Neuronal stem cell (in vitro differentiated cells): Measurements from ENCODE around the gene SMS.

ENCODE experiments used
- DNase-seq: peaks from one replicate; pipeline ENCODE4 v3.0.0-alpha.2; 2013; ENCODE audit warnings: low spot score
- H2AFZ ChIP-seq: one replicate; pipeline ENCODE4 v1.6.1; 2013; ENCODE audit warnings: mild to moderate bottlenecking, low read length, inconsistent platforms
- H2AK5ac ChIP-seq: 2 replicates; pipeline ENCODE4 v1.6.1; 2013; ENCODE audit warnings: low read depth, mild to moderate bottlenecking, inconsistent platforms, low read length, moderate library complexity, mixed read lengths
- H2BK120ac ChIP-seq: 2 replicates; pipeline ENCODE4 v1.6.1; 2013; ENCODE audit warnings: low read depth, mild to moderate bottlenecking, inconsistent platforms, low read length, moderate library complexity, mixed read lengths
- H2BK12ac ChIP-seq: one replicate; pipeline ENCODE4 v1.6.1; 2013; ENCODE audit warnings: low read length, inconsistent platforms
- H2BK15ac ChIP-seq: 2 replicates; pipeline ENCODE4 v1.6.1; 2013; ENCODE audit warnings: mild to moderate bottlenecking, low read length, inconsistent platforms, mixed read lengths
- H2BK5ac ChIP-seq: one replicate; pipeline ENCODE4 v1.6.1; 2013; ENCODE audit warnings: inconsistent platforms, mild to moderate bottlenecking, low read length, moderate library complexity
- H3K14ac ChIP-seq: one replicate; pipeline ENCODE4 v1.6.1; 2013; ENCODE audit warnings: low read length, inconsistent platforms
- H3K18ac ChIP-seq: 2 replicates; pipeline ENCODE4 v1.6.1; 2013; ENCODE audit warnings: low read length, inconsistent platforms
- H3K23ac ChIP-seq: 2 replicates; pipeline ENCODE4 v1.6.1; 2013; ENCODE audit warnings: low read depth, mild to moderate bottlenecking, mixed read lengths, low read length, inconsistent platforms; ENCODE audit not compliant: poor library complexity
- H3K27ac ChIP-seq: replicated peaks from 3 replicates; pipeline ENCODE4 v1.5.1; 2013; ENCODE audit warnings: low read length, inconsistent platforms
- H3K27me3 ChIP-seq, 3 experiments: 2 replicates each; pipeline ENCODE4 v1.6.1; 2013; ENCODE audit warnings: low read length in 3 of 3, mild to moderate bottlenecking in 2 of 3, inconsistent platforms in 1 of 3, low read depth in 1 of 3, mixed read lengths in 1 of 3, moderate library complexity in 1 of 3; ENCODE audit not compliant: control insufficient read depth in 3 of 3, insufficient read depth in 3 of 3
- H3K36me3 ChIP-seq, 2 donors: replicated peaks in 1 of 2; 2 replicates each; pipeline ENCODE4 v1.6.1; 2013; ENCODE audit warnings: low read length in 2 of 2; ENCODE audit not compliant: control insufficient read depth in 2 of 2, insufficient read depth in 2 of 2
- H3K4ac ChIP-seq: 2 replicates; pipeline ENCODE4 v1.6.1; 2013; ENCODE audit warnings: inconsistent platforms, mild to moderate bottlenecking, low read length, moderate library complexity
- H3K4me1 ChIP-seq, 2 donors: 1 replicate in 1 of 2; 2 replicates in 1 of 2; pipeline ENCODE4 v1.6.1; 2013; ENCODE audit warnings: low read length in 2 of 2, low read depth in 1 of 2; ENCODE audit not compliant: control insufficient read depth in 2 of 2, insufficient read depth in 1 of 2
- H3K4me2 ChIP-seq: one replicate; pipeline ENCODE4 v1.6.1; 2013; ENCODE audit warnings: mild to moderate bottlenecking, low read length, inconsistent platforms; ENCODE audit not compliant: insufficient read depth, poor library complexity, severe bottlenecking
- H3K4me3 ChIP-seq, 2 donors: 2 replicates each; pipeline ENCODE4 v1.5.1; 2013; ENCODE audit warnings: low read length in 2 of 2, mild to moderate bottlenecking in 2 of 2, inconsistent platforms in 1 of 2, moderate library complexity in 1 of 2
- H3K79me1 ChIP-seq: one replicate; pipeline ENCODE4 v1.6.1; 2013; ENCODE audit warnings: low read depth, mild to moderate bottlenecking, inconsistent platforms, low read length, moderate library complexity
- H3K9ac ChIP-seq: one replicate; pipeline ENCODE4 v1.6.1; 2013; ENCODE audit warnings: mild to moderate bottlenecking, low read depth, low read length, inconsistent platforms; ENCODE audit not compliant: poor library complexity
- H3K9me3 ChIP-seq, 2 donors: replicated peaks in 1 of 2; 2 replicates each; pipeline versions ENCODE3 to v1.6.1; 2013; ENCODE audit warnings: low read length in 2 of 2, mild to moderate bottlenecking in 2 of 2, inconsistent platforms in 1 of 2, low read depth in 1 of 2, mixed read lengths in 1 of 2, moderate library complexity in 1 of 2; ENCODE audit not compliant: control insufficient read depth in 2 of 2, insufficient read depth in 1 of 2
- H4K8ac ChIP-seq: one replicate; pipeline ENCODE4 v1.6.1; 2013; ENCODE audit warnings: low read depth, mild to moderate bottlenecking, inconsistent platforms, low read length, moderate library complexity
- H4K91ac ChIP-seq: one replicate; pipeline ENCODE4 v1.6.1; 2013; ENCODE audit warnings: low read length, low read depth, mild to moderate bottlenecking, inconsistent platforms; ENCODE audit not compliant: poor library complexity
- WGBS, 2 donors: extraction: QIAGEN DNeasy Blood & Tissue Kit; methylation state at CpG; one replicate each; pipeline ENCODE4 v1.1.7; 2013; ENCODE audit warnings: missing lambda C conversion rate in 2 of 2, mixed read lengths in 1 of 2; ENCODE audit not compliant: insufficient read length in 2 of 2, insufficient replicate concordance in 1 of 2; ENCODE audit errors: extremely low coverage in 2 of 2; 5-methylcytosine and 5-hydroxymethylcytosine counted together

SMS gene

GRCh38 chrX:22021751-22022324 lies 81.3 kb downstream of the SMS start:
- H2BK120ac ChIP-seq: no peak overlapping the region
- no peak overlapping the region for H3K23ac ChIP-seq
- H3K4me3 ChIP-seq: no peak overlapping the region
- no peak overlapping the region for H4K8ac ChIP-seq
- DNase-seq: no peak
- no CpG with 5 or more reads among the region's 10 CpGs for WGBS, 2 donors
- H3K9me3 ChIP-seq: no peaks in the 10 kb centered on the region
- H3K27ac ChIP-seq: no peak overlapping the region
- no peak overlapping the region for H4K91ac ChIP-seq
- H2BK15ac ChIP-seq: no peak overlapping the region
- no peak overlapping the region for H2BK5ac ChIP-seq
- H3K4me2 ChIP-seq: no peak overlapping the region
- H3K36me3 ChIP-seq: no peaks in the 10 kb centered on the region
- H3K79me1 ChIP-seq: no peaks in the 10 kb centered on the region
- no peak overlapping the region for H2AFZ ChIP-seq
- H3K4ac ChIP-seq: no peak overlapping the region
- no peak overlapping the region for H2AK5ac ChIP-seq
- H3K14ac ChIP-seq: no peak overlapping the region
- H3K27me3 ChIP-seq: no peaks in the 10 kb centered on the region
- no peak overlapping the region for H3K9ac ChIP-seq
- H3K18ac ChIP-seq: no peak overlapping the region
- no peaks in the 10 kb centered on the region for H3K4me1 ChIP-seq
- H2BK12ac ChIP-seq: no peak overlapping the region

DNA sequence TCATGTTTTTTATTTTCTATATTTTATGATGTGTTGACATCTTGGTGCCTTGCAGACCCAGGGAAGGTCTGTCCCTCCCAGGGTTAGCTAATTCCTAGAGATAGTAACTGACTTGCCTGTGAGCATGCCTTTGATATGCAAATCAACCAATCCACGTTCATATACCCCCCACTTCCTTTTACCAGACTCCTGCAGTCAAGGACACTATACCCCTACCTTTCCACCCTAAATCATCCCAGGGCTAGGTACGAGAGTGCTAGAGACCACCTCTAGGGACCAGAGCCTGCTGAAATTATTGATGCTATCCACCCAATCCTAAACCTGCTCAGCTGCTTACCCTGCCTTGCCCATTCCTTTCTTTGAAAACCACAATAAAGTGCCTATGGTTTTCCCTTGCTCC lies 84.1 kb downstream of the SMS start:
- DNase-seq: no peak
- no peak overlapping the region for H4K91ac ChIP-seq
- H2BK12ac ChIP-seq: no peak overlapping the region
- H2BK5ac ChIP-seq: no peak overlapping the region
- H2AFZ ChIP-seq: no peak overlapping the region
- no peak overlapping the region for H3K14ac ChIP-seq
- H3K27ac ChIP-seq: no peak overlapping the region
- no peaks in the 10 kb centered on the region for H3K79me1 ChIP-seq
- H3K4ac ChIP-seq: no peak overlapping the region
- no CpG with 5 or more reads among the region's 2 CpGs for WGBS, 2 donors
- H3K9ac ChIP-seq: no peak overlapping the region
- no peak overlapping the region for H3K4me3 ChIP-seq
- H3K4me2 ChIP-seq: no peak overlapping the region
- no peak overlapping the region for H4K8ac ChIP-seq
- no peaks in the 10 kb centered on the region for H3K4me1 ChIP-seq
- H2BK120ac ChIP-seq: no peak overlapping the region
- no peaks in the 10 kb centered on the region for H3K9me3 ChIP-seq
- no peaks in the 10 kb centered on the region for H3K36me3 ChIP-seq
- H2BK15ac ChIP-seq: no peak overlapping the region
- H3K18ac ChIP-seq: no peak overlapping the region
- H3K23ac ChIP-seq: no peak overlapping the region
- H3K27me3 ChIP-seq: no peaks in the 10 kb centered on the region
- no peak overlapping the region for H2AK5ac ChIP-seq

GRCh38 chrX:22025751-22026150 lies 85.2 kb downstream of the SMS start:
- no peak overlapping the region for H3K23ac ChIP-seq
- no peak overlapping the region for H3K18ac ChIP-seq
- H3K27me3 ChIP-seq: no peaks in the 10 kb centered on the region
- no peak for DNase-seq
- H4K91ac ChIP-seq: no peak overlapping the region
- no peak overlapping the region for H3K14ac ChIP-seq
- no peak overlapping the region for H2BK5ac ChIP-seq
- H3K9me3 ChIP-seq: no peaks in the 10 kb centered on the region
- no peak overlapping the region for H2AFZ ChIP-seq
- no peak overlapping the region for H2BK120ac ChIP-seq
- H3K4ac ChIP-seq: no peak overlapping the region
- no peak overlapping the region for H2BK15ac ChIP-seq
- H4K8ac ChIP-seq: no peak overlapping the region
- H2BK12ac ChIP-seq: no peak overlapping the region
- no peak overlapping the region for H3K4me3 ChIP-seq
- H3K4me1 ChIP-seq: no peaks in the 10 kb centered on the region
- no CpG with 5 or more reads among the region's 7 CpGs for WGBS, 2 donors
- H3K9ac ChIP-seq: no peak overlapping the region
- no peak overlapping the region for H3K27ac ChIP-seq
- no peak overlapping the region for H3K4me2 ChIP-seq
- H3K79me1 ChIP-seq: no peaks in the 10 kb centered on the region
- no peaks in the 10 kb centered on the region for H3K36me3 ChIP-seq
- H2AK5ac ChIP-seq: no peak overlapping the region

- H3K79me1 ChIP-seq: no peaks in the 10 kb centered on the region
- no peak overlapping the region for H2BK120ac ChIP-seq
- no peak overlapping the region for H3K27ac ChIP-seq
- no peak overlapping the region for H3K4me3 ChIP-seq
- no peak overlapping the region for H2AK5ac ChIP-seq
- H2BK15ac ChIP-seq: no peak overlapping the region
- H2AFZ ChIP-seq: no peak overlapping the region
- no peaks in the 10 kb centered on the region for H3K27me3 ChIP-seq
- H3K9me3 ChIP-seq: no peaks in the 10 kb centered on the region
- H3K9ac ChIP-seq: no peak overlapping the region
- H3K18ac ChIP-seq: no peak overlapping the region
- H3K4ac ChIP-seq: no peak overlapping the region
- H4K91ac ChIP-seq: no peak overlapping the region
- no peak overlapping the region for H2BK5ac ChIP-seq
- DNase-seq: no peak
- no peak overlapping the region for H3K23ac ChIP-seq
- no peak overlapping the region for H3K4me2 ChIP-seq
- H3K36me3 ChIP-seq: no peaks in the 10 kb centered on the region
- no CpG with 5 or more reads among the region's 4 CpGs for WGBS, 2 donors
- no peak overlapping the region for H4K8ac ChIP-seq
- H2BK12ac ChIP-seq: no peak overlapping the region
- H3K4me1 ChIP-seq: no peaks in the 10 kb centered on the region
- H3K14ac ChIP-seq: no peak overlapping the region
Observed at GRCh38 chrX:22026731-22027130, 86.2 kb downstream of the SMS start.
